H1 (cell line): ENCODE data around the gene PA2G4.

Experiments
- ATF2 ChIP-seq: IDR thresholded peaks from 2 replicates; pipeline ENCODE4 v1.6.1; 2012; ENCODE audit warnings: low read length, inconsistent platforms
- CHD2 ChIP-seq: IDR thresholded peaks from 2 replicates; pipeline ENCODE4 v1.6.1; 2012; ENCODE audit warnings: low read length, improper control_type of control experiment
- CTCF ChIP-seq, 3 experiments: IDR thresholded peaks; 1 replicate in 2 of 3; 2 replicates in 1 of 3; pipeline versions ENCODE4 v1.5.1 to v1.6.1; 2011; ENCODE audit warnings: low read length in 3 of 3, mild to moderate bottlenecking in 3 of 3, inconsistent platforms in 2 of 3, low read depth in 1 of 3, moderate library complexity in 1 of 3; ENCODE audit not compliant: insufficient read depth in 1 of 3; ENCODE audit errors: control extremely low read depth in 1 of 3
- EGR1 ChIP-seq: IDR thresholded peaks from 2 replicates; pipeline ENCODE4 v1.6.1; 2011; ENCODE audit warnings: low read depth, low read length, borderline replicate concordance
- POLR2A ChIP-seq, 2 experiments: IDR thresholded peaks; 1 replicate in 1 of 2; 2 replicates in 1 of 2; pipeline ENCODE4 v1.6.1; 2011; ENCODE audit warnings: low read depth in 2 of 2, low read length in 2 of 2, mild to moderate bottlenecking in 2 of 2; ENCODE audit errors: control extremely low read depth in 1 of 2
- POLR2AphosphoS5 ChIP-seq: IDR thresholded peaks from 2 replicates; pipeline ENCODE4 v1.6.1; 2011; ENCODE audit warnings: low read depth, low read length
- TAF1 ChIP-seq: IDR thresholded peaks from 2 replicates; pipeline ENCODE4 v1.6.1; 2011; ENCODE audit warnings: mild to moderate bottlenecking, low read depth, low read length

- no peak for TF ChIP-seq POLR2A (IDR thresholded peaks at IDR 0.05; ENCODE audit: control extremely low read depth in 1 of 2, low read depth in 2 of 2, low read length in 2 of 2)
- TF ChIP-seq CTCF (IDR thresholded peaks at IDR 0.05; ENCODE audit: control extremely low read depth in 1 of 3, insufficient read depth in 1 of 3, low read depth in 1 of 3, low read length in 3 of 3): no peak
- TF ChIP-seq CHD2: no peak
- TF ChIP-seq TAF1: no peak
- TF ChIP-seq ATF2: no peak
- TF ChIP-seq EGR1: no peak
- TF ChIP-seq POLR2AphosphoS5: no peak
Measured at GRCh38 chr12:56121204-56121870, 17.0 kb downstream of the PA2G4 start.
